Thyroid gland (tissue), 4 donors: Measurements from ENCODE around the gene OTUD1. TPM values are rescaled to one million over a fixed set of nuclear protein-coding genes. Genes with fewer than 3 reads are reported as not detected.

Experiments used
- DNase-seq, 2 donors: peaks; one replicate each; pipeline ENCODE4 v3.0.0-alpha.2; 2019
- H3K27ac ChIP-seq, 3 donors: fragments of 200-600 bp; sonication (generic); 1 replicate in 2 of 3; 2 replicates in 1 of 3; pipeline ENCODE4 v1.5.1; 2016 to 2019; ENCODE audit warnings: mild to moderate bottlenecking in 1 of 3, moderate library complexity in 1 of 3
- H3K27me3 ChIP-seq: fragments of 200-600 bp; sonication (generic); one replicate; pipeline ENCODE4 v1.5.1; 2019
- H3K36me3 ChIP-seq, 2 donors: fragments of 200-600 bp; sonication (generic); one replicate each; pipeline ENCODE4 v1.5.1; 2016 to 2019
- H3K4me1 ChIP-seq, 2 donors: fragments of 200-600 bp; sonication (generic); one replicate each; pipeline ENCODE4 v1.5.1; 2017 to 2019
- H3K4me3 ChIP-seq, 3 donors: fragments of 200-600 bp; sonication (generic); replicated peaks in 1 of 3; 1 replicate in 2 of 3; 2 replicates in 1 of 3; pipeline ENCODE4 v1.5.1; 2016; ENCODE audit warnings: mild to moderate bottlenecking in 1 of 3
- H3K9me3 ChIP-seq: fragments of 200-600 bp; sonication (generic); one replicate; pipeline ENCODE4 v1.5.1; 2017
- CTCF ChIP-seq, 6 experiments: fragments of 200-600 bp in 3 of 6; fragments of 450-650 bp in 3 of 6; sonication (generic) in 3 of 6; IDR thresholded peaks; one replicate each; pipeline ENCODE4 v1.5.1; 2016 to 2019; ENCODE audit warnings: antibody characterized with exemption in 6 of 6, mild to moderate bottlenecking in 2 of 6, inconsistent platforms in 1 of 6, moderate library complexity in 1 of 6
- POLR2A ChIP-seq, 2 donors: fragments of 450-650 bp; IDR thresholded peaks; one replicate each; pipeline ENCODE4 v1.6.1; 2017; ENCODE audit warnings: antibody characterized with exemption in 2 of 2, mild to moderate bottlenecking in 2 of 2, moderate library complexity in 1 of 2
- WGBS, 2 donors: methylation state at CpG; one replicate each; pipeline ENCODE4 v1.1.5; 2017; 5-methylcytosine and 5-hydroxymethylcytosine counted together
- intact Hi-C: fragments of 100-400 bp; cut with DNase I; formaldehyde crosslinking; loops from one replicate; pipeline ENCODE4 v1.15.1; 2023
- microRNA counts, 2 donors: library from miRNA; unstranded; fragments of <30 nt; microRNA quantifications; one replicate each; lab custom pipeline; 2016 to 2017
- microRNA-seq: library from miRNA; unstranded; fragments of <30 nt; microRNA quantifications from one replicate; pipeline ENCODE4, GENCODE V29; 2016
- small RNA-seq: library from RNA; depleted of rRNA; stranded (forward); fragments of <200 nt; gene quantifications from one replicate; pipeline ENCODE3, GENCODE V24; 2016
- total RNA-seq, 4 donors: library from RNA; depleted of rRNA; stranded (reverse); fragments of >200 nt; gene quantifications; one replicate each; pipeline ENCODE4 v1.2.3, GENCODE V29; 2016

The OTUD1 gene
- total RNA-seq, 4 donors from 2014 or later = 18.7 to 23.9 (median 20.1) TPM

- H3K27me3 ChIP-seq = no peaks in the 10 kb centered on the region
- no peaks in the 10 kb centered on the region for H3K9me3 ChIP-seq
- TF ChIP-seq POLR2A (IDR thresholded peaks at IDR 0.05) (no peak), CTCF (IDR thresholded peaks at IDR 0.05) (no peak)
- no peaks in the 10 kb centered on the region for H3K4me1 ChIP-seq
- 81 to 90% methylated on average over 3 of the region's 3 CpGs for whole genome bisulfite sequencing, 2 donors
- no peaks in the 10 kb centered on the region for H3K36me3 ChIP-seq
- no peak overlapping the region for H3K27ac ChIP-seq
- DNase-seq = no peak
- H3K4me3 ChIP-seq = no peak overlapping the region
- intact Hi-C loops = no loop called here
Observed at GRCh38 chr10:23481363-23481961, 42.6 kb downstream of the OTUD1 start.

GRCh38 chr10:23490115-23490514 is 51.2 kb downstream of the OTUD1 start:
- WGBS, 2 donors = 93% methylated on average over 3 of the region's 3 CpGs

More at GRCh38 chr10:23490115-23490514, 51.2 kb downstream of the OTUD1 start:
- Histone ChIP-seq H3K4me3 (no peak overlapping the region), H3K27ac (no peak overlapping the region), H3K4me1 (no peaks in the 10 kb centered on the region), H3K27me3 (no peaks in the 10 kb centered on the region), H3K36me3 (no peaks in the 10 kb centered on the region), H3K9me3 (no peaks in the 10 kb centered on the region)
- DNase-seq = no peak
- TF ChIP-seq CTCF (IDR thresholded peaks at IDR 0.05) = no peak
- no peak for TF ChIP-seq POLR2A (IDR thresholded peaks at IDR 0.05)
- intact Hi-C loops = no loop called here

MicroRNAs within 50 kb of the gene (microRNA counts, 767-probe panel; counts per million panel counts)
- 0 counts per million in 2 donors for microRNA hsa-miR-1254 (lab: Ali Mortazavi, UCI)

Small RNA genes within 50 kb of the gene (microRNA-seq; reads per million reads assigned to microRNA genes)
- not detected for gene MIR1254-2

Small RNA genes within 50 kb of the gene (small RNA-seq; reads per million reads assigned to genes)
- not detected for gene MIR1254-2

Other genes starting within 250 kb of the OTUD1 start
- gene PTF1A, start 246.8 kb upstream of the OTUD1 start, total RNA-seq = not detected
- under 1 TPM in 3 of 4 donors, not detected in 1; 0.13 to 0.98 (median 0.54) TPM for gene C10orf67, start 94.3 kb upstream of the OTUD1 start, total RNA-seq